B cell (primary cell): Measurements from ENCODE around the gene CPXM1. TPM values are rescaled to one million over a fixed set of nuclear protein-coding genes. Genes with fewer than 3 reads are reported as not detected.

Experiments used
- ATAC-seq: fragments of 200-7000 bp; cut with Tn5 transposase; one replicate; pipeline ENCODE4 v1.10.0; 2021; ENCODE audit warnings: low read depth, mild to moderate bottlenecking, moderate number of reproducible peaks, moderate library complexity
- CTCF ChIA-PET: fragments of 350-600 bp; sonication (Branson Sonifier 250); formaldehyde crosslinking; loops from one replicate; lab custom pipeline; 2021; ENCODE audit warnings: antibody characterized with exemption, inconsistent platforms; lab: Charles Lee
- POLR2A ChIA-PET: fragments of 350-600 bp; sonication (Branson Sonifier 250); formaldehyde crosslinking; loops from one replicate; lab custom pipeline; 2021; ENCODE audit warnings: antibody characterized with exemption; lab: Charles Lee
- DNase-seq: peaks from one replicate; pipeline ENCODE4 v3.0.0; 2013
- H2AFZ ChIP-seq: 2 replicates; pipeline ENCODE4 v1.6.1; 2012; ENCODE audit warnings: mild to moderate bottlenecking, low read depth, low read length; ENCODE audit not compliant: insufficient read depth, poor library complexity, severe bottlenecking
- H3K27ac ChIP-seq, 2 donors: 1 replicate in 1 of 2; 2 replicates in 1 of 2; pipeline ENCODE4 v1.5.1; 2012 to 2013; ENCODE audit warnings: low read length in 2 of 2, mild to moderate bottlenecking in 2 of 2, moderate library complexity in 1 of 2
- H3K27me3 ChIP-seq, 4 experiments: fragments of 200-600 bp in 1 of 4; sonication (generic) in 1 of 4; replicated peaks in 1 of 4; 1 replicate in 2 of 4; 2 replicates in 2 of 4; pipeline versions ENCODE4 v1.6.1 to v1.7.0; 2013 to 2016; ENCODE audit warnings: low read length in 3 of 4, mild to moderate bottlenecking in 2 of 4, mixed read lengths in 1 of 4, moderate library complexity in 1 of 4; ENCODE audit not compliant: insufficient read depth in 4 of 4, control insufficient read depth in 3 of 4; ENCODE audit errors: control extremely low read depth in 1 of 4
- H3K36me3 ChIP-seq, 2 experiments: replicated peaks in 1 of 2; 1 replicate in 1 of 2; 2 replicates in 1 of 2; pipeline versions ENCODE4 v1.6.1 to v1.7.1; 2013; ENCODE audit warnings: low read length in 1 of 2; ENCODE audit not compliant: insufficient read depth in 2 of 2, control insufficient read depth in 1 of 2; ENCODE audit errors: control extremely low read depth in 1 of 2, extremely low read depth in 1 of 2
- H3K4me1 ChIP-seq, 2 donors: fragments of 200-600 bp in 1 of 2; sonication (generic) in 1 of 2; 1 replicate in 1 of 2; 2 replicates in 1 of 2; pipeline versions ENCODE4 v1.5.1 to v1.6.1; 2013 to 2017; ENCODE audit warnings: low read length in 2 of 2; ENCODE audit not compliant: control insufficient read depth in 2 of 2, insufficient read depth in 2 of 2
- H3K4me2 ChIP-seq: replicated peaks from 2 replicates; pipeline ENCODE3; 2012; ENCODE audit warnings: mild to moderate bottlenecking, low read depth, low read length; ENCODE audit not compliant: poor library complexity, severe bottlenecking
- H3K4me3 ChIP-seq, 5 experiments: fragments of 200-600 bp in 1 of 5; sonication (generic) in 1 of 5; 1 replicate in 3 of 5; 2 replicates in 2 of 5; pipeline versions ENCODE4 v1.5.1 to v1.7.0; 2011 to 2016; ENCODE audit warnings: low read length in 4 of 5, mild to moderate bottlenecking in 4 of 5, low read depth in 2 of 5, control low read depth in 1 of 5, moderate library complexity in 1 of 5; ENCODE audit not compliant: insufficient read depth in 1 of 5; ENCODE audit errors: control extremely low read depth in 1 of 5, extremely low read depth in 1 of 5
- H3K79me2 ChIP-seq: fragments of 200-600 bp; sonication (generic); one replicate; pipeline ENCODE4 v1.6.0; 2016; ENCODE audit warnings: low read length; ENCODE audit not compliant: control insufficient read depth, insufficient read depth
- H3K9ac ChIP-seq: fragments of 200-600 bp; sonication (generic); 2 replicates; pipeline ENCODE4 v1.6.1; 2017; ENCODE audit warnings: mild to moderate bottlenecking, low read length, moderate library complexity
- H3K9me3 ChIP-seq, 3 donors: one replicate each; pipeline versions ENCODE4 v1.6.1 to v1.7.1; 2013; ENCODE audit warnings: low read length in 2 of 3; ENCODE audit not compliant: control insufficient read depth in 2 of 3, insufficient read depth in 1 of 3; ENCODE audit errors: control extremely low read depth in 1 of 3
- H4K20me1 ChIP-seq: 2 replicates; pipeline ENCODE4 v1.6.0; 2012; ENCODE audit warnings: mild to moderate bottlenecking, low read length; ENCODE audit not compliant: insufficient read depth, control insufficient read depth, poor library complexity, severe bottlenecking
- H3K27ac Mint-ChIP-seq: one replicate; pipeline ENCODE4 v1.8.0; 2021; ENCODE audit warnings: mixed read lengths
- H3K27me3 Mint-ChIP-seq: one replicate; pipeline ENCODE4 v1.8.0; 2021; ENCODE audit warnings: mixed read lengths
- H3K4me1 Mint-ChIP-seq: one replicate; pipeline ENCODE4 v1.8.0; 2021; ENCODE audit warnings: mixed read lengths
- H3K4me3 Mint-ChIP-seq: one replicate; pipeline ENCODE4 v1.8.0; 2021; ENCODE audit warnings: mixed read lengths
- H3K9me3 Mint-ChIP-seq: one replicate; pipeline ENCODE4 v1.8.0; 2022; ENCODE audit warnings: mixed read lengths; ENCODE audit not compliant: insufficient read depth
- EZH2 ChIP-seq: IDR thresholded peaks from 2 replicates; pipeline ENCODE4 v1.6.1; 2012; ENCODE audit warnings: borderline replicate concordance, low read depth, mild to moderate bottlenecking, moderate library complexity, low read length; ENCODE audit not compliant: insufficient read depth, poor library complexity, severe bottlenecking
- WGBS: methylation state at CpG from one replicate; pipeline ENCODE4 v1.1.5; 2013; ENCODE audit warnings: missing lambda C conversion rate; ENCODE audit not compliant: insufficient coverage; 5-methylcytosine and 5-hydroxymethylcytosine counted together
- intact Hi-C: fragments of 100-400 bp; cut with micrococcal nuclease; formaldehyde crosslinking; loops from one replicate; pipeline ENCODE4 v1.10.0; 2022
- polyA plus RNA-seq: library from polyadenylated mRNA; depleted of rRNA; stranded (reverse); fragments of >200 nt; gene quantifications from 2 replicates; pipeline ENCODE4 v1.2.3, GENCODE V29; 2012
- total RNA-seq, 2 donors: library from RNA; stranded (reverse); fragments of 120-200 nt in 1 of 2; gene quantifications; 1 replicate in 1 of 2; 2 replicates in 1 of 2; pipeline versions ENCODE4 v1.2.3 to v1.2.4, GENCODE V29; 2013 to 2022
- TF ChIP-seq, protein P1 (sequence below): fragments of 200-600 bp; IDR thresholded peaks from one replicate; pipeline ENCODE4 v1.8.0; 2022; ENCODE audit warnings: antibody characterized with exemption, mild to moderate bottlenecking

CPXM1 gene
- total and polyA plus RNA-seq, 2 donors (not counting 1 experiment from before 2014, with no cell fraction given), result 0.21 to 1.9 TPM

DNA sequence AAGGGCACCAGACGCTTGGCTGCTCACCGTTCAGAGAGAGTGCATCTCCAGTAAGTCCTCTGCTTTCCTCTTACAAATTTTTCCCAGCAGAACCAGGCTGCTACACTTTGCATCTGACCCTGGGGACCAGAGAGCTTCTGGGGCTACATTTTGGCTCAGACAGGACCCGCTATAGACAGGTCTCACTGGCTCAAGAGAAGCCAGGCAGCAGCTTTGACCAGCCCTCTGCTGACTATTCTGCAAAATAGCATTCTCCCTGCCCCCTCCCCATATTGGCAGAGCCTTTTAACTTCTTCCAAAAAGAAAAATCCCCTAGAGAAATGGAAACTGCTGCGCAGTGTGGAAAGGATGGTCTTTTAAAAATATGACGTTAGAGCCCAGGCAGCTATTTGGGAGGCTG, 37.2 kb downstream of the CPXM1 start:
- peaks cover 40% of the 10 kb centered on the region for H3K27me3 Mint-ChIP-seq
- H3K4me3 Mint-ChIP-seq, result no peak overlapping the region
- no peak overlapping the region for H3K9ac ChIP-seq
- TF ChIP-seq EZH2, result no peak
- TF ChIP-seq, protein P1, sequence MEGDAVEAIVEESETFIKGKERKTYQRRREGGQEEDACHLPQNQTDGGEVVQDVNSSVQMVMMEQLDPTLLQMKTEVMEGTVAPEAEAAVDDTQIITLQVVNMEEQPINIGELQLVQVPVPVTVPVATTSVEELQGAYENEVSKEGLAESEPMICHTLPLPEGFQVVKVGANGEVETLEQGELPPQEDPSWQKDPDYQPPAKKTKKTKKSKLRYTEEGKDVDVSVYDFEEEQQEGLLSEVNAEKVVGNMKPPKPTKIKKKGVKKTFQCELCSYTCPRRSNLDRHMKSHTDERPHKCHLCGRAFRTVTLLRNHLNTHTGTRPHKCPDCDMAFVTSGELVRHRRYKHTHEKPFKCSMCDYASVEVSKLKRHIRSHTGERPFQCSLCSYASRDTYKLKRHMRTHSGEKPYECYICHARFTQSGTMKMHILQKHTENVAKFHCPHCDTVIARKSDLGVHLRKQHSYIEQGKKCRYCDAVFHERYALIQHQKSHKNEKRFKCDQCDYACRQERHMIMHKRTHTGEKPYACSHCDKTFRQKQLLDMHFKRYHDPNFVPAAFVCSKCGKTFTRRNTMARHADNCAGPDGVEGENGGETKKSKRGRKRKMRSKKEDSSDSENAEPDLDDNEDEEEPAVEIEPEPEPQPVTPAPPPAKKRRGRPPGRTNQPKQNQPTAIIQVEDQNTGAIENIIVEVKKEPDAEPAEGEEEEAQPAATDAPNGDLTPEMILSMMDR, result no peak
- no peak for DNase-seq
- H3K27ac ChIP-seq, result no peak overlapping the region
- H2AFZ ChIP-seq, result no peak overlapping the region
- H3K27ac Mint-ChIP-seq, result no peak overlapping the region
- H3K4me1 Mint-ChIP-seq, result no peaks in the 10 kb centered on the region
- no peaks in the 10 kb centered on the region for H3K9me3 ChIP-seq
- no peak for ATAC-seq
- H3K9me3 Mint-ChIP-seq, result no peaks in the 10 kb centered on the region
- CTCF ChIA-PET, result interaction anchor here (1.0 kb wide), 1 partner anchor 19 kb away, joined by 5 read pairs; no protein-coding TSS in a partner anchor
- H3K4me1 ChIP-seq, result no peaks in the 10 kb centered on the region
- H4K20me1 ChIP-seq, result no peaks in the 10 kb centered on the region
- no peaks in the 10 kb centered on the region for H3K79me2 ChIP-seq
- H3K36me3 ChIP-seq, result no peaks in the 10 kb centered on the region
- POLR2A ChIA-PET, result no interaction called here
- no peak overlapping the region for H3K4me2 ChIP-seq
- H3K4me3 ChIP-seq, result no peak overlapping the region
- H3K27me3 ChIP-seq, result peaks cover 0 to 31% (median 3%) of the 10 kb centered on the region in 4 experiments
- WGBS, result 89% methylated on average over 4 of the region's 5 CpGs
- intact Hi-C loops, result no loop called here

GRCh38 chr20:2762578-2763131, 37.8 kb downstream of the CPXM1 start:
- H3K27me3 ChIP-seq, result peaks cover 0 to 35% (median 4%) of the 10 kb centered on the region in 4 experiments
- no peak overlapping the region for H3K4me3 Mint-ChIP-seq

More at GRCh38 chr20:2762578-2763131, 37.8 kb downstream of the CPXM1 start:
- WGBS, result 100% methylated on average over 1 of the region's 2 CpGs
- H3K79me2 ChIP-seq, result no peaks in the 10 kb centered on the region
- no peak overlapping the region for H3K9ac ChIP-seq
- intact Hi-C loops, result no loop called here
- H3K27ac ChIP-seq, result no peak overlapping the region
- H3K4me1 Mint-ChIP-seq, result no peaks in the 10 kb centered on the region
- POLR2A ChIA-PET, result no interaction called here
- no peak for ATAC-seq
- CTCF ChIA-PET, result interaction anchor here (1.1 kb wide), 1 partner anchor 10 kb away, joined by 4 read pairs; no protein-coding TSS in a partner anchor
- no peaks in the 10 kb centered on the region for H3K36me3 ChIP-seq
- no peak overlapping the region for H3K27ac Mint-ChIP-seq
- no peaks in the 10 kb centered on the region for H3K9me3 ChIP-seq
- no peak for DNase-seq
- no peak overlapping the region for H3K4me2 ChIP-seq
- H3K9me3 Mint-ChIP-seq, result no peaks in the 10 kb centered on the region
- no peaks in the 10 kb centered on the region for H4K20me1 ChIP-seq
- H3K4me1 ChIP-seq, result no peaks in the 10 kb centered on the region
- H2AFZ ChIP-seq, result no peak overlapping the region
- TF ChIP-seq EZH2, result no peak
- TF ChIP-seq, protein P1, result no peak
- peaks cover 41% of the 10 kb centered on the region for H3K27me3 Mint-ChIP-seq
- H3K4me3 ChIP-seq, result no peak overlapping the region
